Pons (tissue), 1 donor: ENCODE data around the gene TMEM150B.
A peak's percentile ranks its signal among the peaks of the same experiment; 100 is the strongest.
"Not testable (repeated sequence)": the region's sequence is repeated elsewhere in the genome, so short reads cannot be mapped to it uniquely, and the experiment has no call there.

Source experiments
- DNase-seq: peaks from one replicate; pipeline ENCODE4 v3.0.0-alpha.2; 2016; ENCODE audit warnings: low spot score

The TMEM150B gene

GRCh38 chr19:55339105-55339888 lies 14.2 kb upstream of the TMEM150B start, which contains the start of gene KMT5C:
Gene KMT5C (plus strand): TSS chr19:55339876. CDS start chr19:55341937, 2,061 bp downstream.
- peak; percentile 100 for DNase-seq

DNA sequence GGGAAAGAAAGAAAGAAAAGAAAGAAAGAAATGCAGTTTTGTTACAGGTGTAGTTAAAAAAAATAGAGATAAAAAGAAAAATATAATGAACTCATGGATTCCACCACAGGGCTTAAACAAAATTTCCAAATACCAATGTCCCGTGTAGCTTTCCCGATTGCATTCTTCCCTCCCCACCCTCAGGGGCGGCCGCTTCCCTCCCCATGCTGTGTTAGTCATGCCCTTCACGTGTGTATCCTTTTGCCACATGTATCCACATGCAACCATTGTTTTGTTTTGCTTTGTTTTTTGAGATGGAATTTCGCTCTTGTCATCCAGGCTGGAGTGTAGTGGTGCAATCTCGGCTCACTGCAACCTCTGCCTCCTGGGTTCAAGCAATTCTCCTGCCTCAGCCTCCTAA lies 11.0 kb upstream of the TMEM150B start:
- no peak for DNase-seq

GRCh38 chr19:55333870-55334269 lies 8.7 kb upstream of the TMEM150B start:
- DNase-seq: no peak

DNA sequence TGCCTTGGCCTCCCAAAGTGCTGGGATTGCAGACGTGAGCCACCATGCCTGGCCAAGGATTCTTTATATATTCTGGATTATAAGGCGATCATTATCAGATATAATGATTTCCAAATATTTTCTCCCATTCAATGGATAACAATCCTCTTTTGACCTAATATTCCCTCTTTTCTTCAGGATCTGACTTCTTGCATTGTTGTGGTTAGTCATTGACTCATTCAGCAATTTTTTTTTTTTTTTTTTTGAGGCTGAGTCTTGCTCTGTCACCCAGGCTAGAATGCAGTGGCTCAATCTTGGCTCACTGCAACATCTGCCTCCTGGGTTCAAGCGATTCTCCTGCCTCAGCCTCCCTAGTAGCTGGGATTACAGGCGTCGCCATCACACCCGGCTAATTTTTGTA lies 4.7 kb upstream of the TMEM150B start:
- not testable (repeated sequence) for DNase-seq

DNA sequence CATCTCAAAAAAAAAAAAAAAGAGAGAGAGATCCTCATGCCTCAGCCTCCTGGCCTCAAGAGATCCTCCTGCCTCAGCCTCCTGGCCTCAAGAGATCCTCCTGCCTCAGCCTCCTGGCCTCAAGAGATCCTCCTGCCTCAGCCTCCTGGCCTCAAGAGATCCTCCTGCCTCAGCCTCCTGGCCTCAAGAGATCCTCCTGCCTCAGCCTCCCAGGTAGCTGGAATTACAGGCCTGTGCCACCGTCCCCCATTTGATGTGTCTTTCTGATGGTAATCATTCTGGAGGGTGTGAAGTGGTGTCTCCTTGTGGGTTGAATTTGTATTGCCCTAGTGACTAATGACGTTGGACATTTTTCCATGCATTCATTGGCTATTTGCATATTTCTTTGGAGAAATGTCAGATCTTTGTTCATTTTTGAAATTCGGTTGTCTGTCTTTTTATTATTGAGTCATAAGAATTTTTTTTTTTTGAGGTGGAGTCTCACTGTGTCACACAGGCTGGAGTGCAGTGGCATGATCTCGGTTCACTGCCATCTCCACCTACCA lies 3.7 kb upstream of the TMEM150B start:
- not testable (repeated sequence) for DNase-seq

- no peak for DNase-seq
Observed at GRCh38 chr19:55324662-55325061, 479 bp downstream of the TMEM150B start.

- no peak for DNase-seq
Observed at GRCh38 chr19:55322204-55322885, 2.8 kb downstream of the TMEM150B start.

DNA sequence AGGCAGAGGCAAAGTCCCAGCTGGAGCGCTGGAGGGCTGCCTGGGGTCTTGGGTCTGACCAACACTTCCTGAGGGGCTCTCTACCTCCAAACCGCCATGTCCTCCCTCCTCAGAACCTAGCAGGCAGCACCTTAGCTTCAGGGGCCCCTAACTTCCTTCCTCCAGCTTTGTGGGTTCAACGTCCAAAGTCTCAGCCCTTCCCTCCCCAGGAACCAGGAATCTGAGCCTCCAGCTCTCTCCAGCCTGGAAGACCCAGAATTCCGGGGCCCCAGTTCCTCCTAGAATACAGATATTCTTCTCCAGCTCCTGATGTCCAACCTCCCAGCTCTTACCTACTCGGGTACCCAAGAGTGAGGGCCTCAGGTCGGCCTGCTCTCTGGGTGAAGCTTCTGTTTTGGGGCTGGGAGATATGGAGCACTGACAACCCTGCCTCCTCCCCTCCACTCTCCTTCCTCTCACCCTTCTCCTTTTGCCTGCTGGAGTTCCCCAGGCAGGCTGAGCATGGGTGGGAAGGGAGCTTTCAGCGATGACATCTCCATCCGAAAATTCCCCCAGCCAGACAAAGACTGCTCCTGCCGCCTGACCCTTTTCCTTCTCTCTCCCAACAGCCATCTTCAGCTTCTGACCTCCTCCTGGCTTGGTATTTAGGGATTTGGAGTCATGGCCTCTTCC lies 3.5 kb downstream of the TMEM150B start:
- DNase-seq: no peak

GRCh38 chr19:55320844-55321419 lies 4.2 kb downstream of the TMEM150B start:
- DNase-seq: no peak

DNA sequence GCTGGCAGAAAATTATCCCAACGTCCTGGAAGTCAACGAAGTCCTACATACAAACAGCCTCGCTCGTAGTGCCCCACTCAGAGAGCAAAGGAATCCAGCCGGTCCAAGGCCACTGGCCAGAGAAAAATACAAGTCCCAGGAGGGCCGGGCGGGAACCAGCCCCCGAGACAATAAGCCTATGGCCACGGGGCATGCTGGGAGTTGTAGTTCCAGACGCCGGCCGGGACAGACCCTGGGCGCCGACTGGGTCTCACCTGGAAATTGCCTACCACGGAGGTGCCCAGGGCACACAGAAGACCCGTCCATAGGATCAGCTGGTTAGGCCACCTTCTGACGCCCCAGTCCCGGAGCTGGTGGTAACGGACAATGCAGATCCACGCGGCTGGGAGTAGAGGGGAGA lies 5.4 kb downstream of the TMEM150B start:
- no peak for DNase-seq

- DNase-seq: no peak
Observed at GRCh38 chr19:55316646-55317045, 8.5 kb downstream of the TMEM150B start.

DNA sequence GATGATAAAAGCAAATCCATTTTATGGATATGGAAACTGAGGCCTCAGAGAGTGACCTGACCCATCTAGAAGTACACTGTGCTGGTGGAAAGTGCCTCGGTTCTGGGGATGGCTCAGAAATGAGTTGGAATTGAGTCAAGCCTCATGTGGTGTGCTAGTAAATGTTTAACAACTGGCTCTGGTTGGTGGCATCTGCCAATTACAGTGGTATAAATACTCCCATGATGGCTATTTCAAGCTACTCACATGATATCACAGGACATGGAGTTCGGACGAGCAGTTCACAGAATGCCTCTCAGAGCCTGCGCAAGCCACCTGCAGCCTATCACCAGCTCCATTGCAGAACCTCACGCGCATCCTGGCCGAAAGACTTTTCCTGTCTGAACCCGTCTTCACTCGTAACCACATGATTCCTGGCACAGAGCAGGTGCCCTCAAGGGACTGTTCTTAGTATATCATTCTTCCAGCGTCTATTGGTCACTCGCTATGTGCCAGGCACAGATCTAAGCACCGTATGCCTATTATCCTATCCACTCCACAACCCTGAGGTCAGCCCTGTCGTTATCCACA lies 9.1 kb downstream of the TMEM150B start:
- no peak for DNase-seq

GRCh38 chr19:55314396-55314795 lies 10.7 kb downstream of the TMEM150B start:
- DNase-seq: no peak

DNA sequence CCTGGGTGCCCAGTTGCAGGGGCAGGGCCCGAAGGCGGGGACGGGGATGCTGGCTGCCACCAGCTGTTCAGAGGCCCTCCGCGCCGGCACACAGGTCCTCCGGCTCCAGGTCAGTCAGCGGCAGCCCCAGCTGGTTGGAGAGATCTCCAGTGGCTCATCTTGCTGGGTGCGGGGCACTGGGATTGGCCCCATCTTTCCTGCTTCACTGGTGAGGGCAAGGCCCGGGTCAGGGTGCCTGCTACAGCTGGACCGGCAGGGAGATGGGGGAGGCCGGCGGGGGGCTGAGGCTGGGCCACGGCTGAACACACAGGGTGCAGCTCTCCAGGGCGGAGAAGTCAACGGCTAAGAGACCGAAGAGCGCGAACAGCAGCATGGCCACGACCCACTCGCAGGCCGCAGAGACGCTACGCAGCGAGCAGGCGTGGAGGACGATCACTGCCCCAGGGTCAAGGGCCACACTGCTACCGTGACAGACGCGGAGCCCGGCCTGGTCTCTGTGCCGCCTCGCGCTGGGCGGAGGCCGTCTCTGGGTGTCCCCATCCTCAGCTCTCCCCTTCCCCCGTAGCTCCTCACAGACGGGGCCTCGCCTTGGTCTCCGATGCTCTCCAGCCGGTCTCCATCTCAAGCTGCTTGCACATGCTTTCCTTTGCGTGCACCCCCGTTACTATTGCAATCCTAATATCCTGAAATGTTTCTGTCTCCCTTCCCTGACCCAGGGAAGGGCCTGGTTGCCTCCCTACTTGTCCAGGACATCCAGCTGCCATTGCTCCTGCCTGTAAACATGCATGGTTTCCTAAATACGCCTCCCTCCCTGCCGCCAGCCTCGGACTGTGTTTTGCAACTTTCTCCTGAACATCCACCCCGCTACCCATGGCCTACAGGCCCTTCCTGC lies 12.3 kb downstream of the TMEM150B start:
- DNase-seq: no peak

DNA sequence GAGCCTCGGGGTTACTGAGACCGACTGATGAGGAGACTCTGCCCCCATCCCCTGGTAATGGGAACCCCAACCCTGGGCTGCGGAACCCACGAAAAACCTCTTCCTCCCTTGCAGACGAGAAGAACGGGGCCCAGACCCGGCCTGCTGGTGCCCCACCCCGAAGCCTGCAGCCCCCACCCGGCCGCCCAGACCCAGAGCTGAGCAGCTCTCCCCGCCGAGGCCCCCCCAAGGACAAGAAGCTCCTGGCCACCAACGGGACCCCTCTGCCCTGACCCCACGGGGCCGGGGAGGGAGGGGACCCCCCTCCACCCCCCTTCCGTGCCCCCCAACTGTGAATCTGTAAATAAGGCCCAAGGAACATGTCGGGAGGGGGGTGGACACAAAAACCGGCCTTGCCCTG lies 13.3 kb downstream of the TMEM150B start:
- DNase-seq: no peak

DNA sequence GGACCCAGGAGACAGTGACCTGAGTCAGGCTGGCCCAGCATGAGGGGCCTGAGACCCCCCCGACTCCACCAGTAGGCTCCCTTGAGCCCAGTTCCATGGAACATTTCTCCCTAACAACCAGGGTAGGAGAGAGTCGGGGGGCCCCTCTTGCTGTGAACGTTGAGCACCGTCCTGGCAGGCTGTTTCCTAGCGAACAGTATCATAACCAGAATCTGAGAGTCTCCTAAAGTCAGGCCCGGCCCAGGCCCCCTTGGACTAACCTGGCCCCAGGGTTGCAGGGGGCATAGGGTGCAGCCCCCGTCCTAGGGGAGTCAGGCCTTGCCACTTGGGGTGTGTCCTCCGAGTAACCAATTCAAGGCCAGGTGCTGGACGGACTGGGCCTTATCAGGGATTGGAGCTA lies 13.7 kb downstream of the TMEM150B start:
- no peak for DNase-seq

GRCh38 chr19:55310498-55310897 lies 14.6 kb downstream of the TMEM150B start:
- DNase-seq: no peak

GRCh38 chr19:55309448-55309847 lies 15.7 kb downstream of the TMEM150B start:
- no peak for DNase-seq

DNA sequence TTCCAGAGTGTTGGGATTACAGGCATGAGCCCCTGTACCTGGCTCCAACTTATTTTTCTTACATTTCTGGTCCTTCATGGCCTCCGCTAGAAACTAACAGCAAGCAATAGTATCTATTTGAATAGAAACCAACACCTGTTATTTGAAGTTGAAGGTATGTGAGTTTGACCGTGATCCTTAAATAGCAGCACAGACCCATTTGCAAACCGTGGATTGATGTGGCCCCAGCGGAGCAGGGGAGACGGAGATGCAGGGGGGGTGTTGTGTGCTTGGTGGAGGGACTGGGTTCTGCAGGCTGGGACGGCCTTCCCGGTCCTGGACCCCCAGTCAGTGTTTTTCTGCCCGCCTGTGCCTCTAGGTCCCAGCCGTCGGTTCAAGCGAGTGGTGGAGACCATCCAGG lies 16.9 kb downstream of the TMEM150B start:
- no peak for DNase-seq

GRCh38 chr19:55306712-55307111 lies 18.4 kb downstream of the TMEM150B start:
- DNase-seq: no peak
